Duodenal mucosa (tissue), 2 donors: ENCODE measurements around the gene MARCHF9.
"Not testable (repeated sequence)": the region's sequence is repeated elsewhere in the genome, so short reads cannot be mapped to it uniquely, and the experiment has no call there.

Experiments used
- H3K27ac ChIP-seq: one replicate; pipeline ENCODE4 v1.7.0; 2013; ENCODE audit warnings: low read depth, low read length
- H3K27me3 ChIP-seq, 2 donors: one replicate each; pipeline ENCODE4 v1.7.0; 2013; ENCODE audit warnings: low read length in 2 of 2, control low read depth in 1 of 2; ENCODE audit not compliant: insufficient read depth in 2 of 2, control insufficient read depth in 1 of 2
- H3K36me3 ChIP-seq, 2 donors: one replicate each; pipeline ENCODE4 v1.7.0; 2013; ENCODE audit warnings: low read length in 2 of 2, control low read depth in 1 of 2; ENCODE audit not compliant: insufficient read depth in 2 of 2, control insufficient read depth in 1 of 2
- H3K4me1 ChIP-seq, 2 donors: one replicate each; pipeline ENCODE4 v1.7.0; 2013; ENCODE audit warnings: low read length in 2 of 2, control low read depth in 1 of 2; ENCODE audit not compliant: insufficient read depth in 2 of 2, control insufficient read depth in 1 of 2
- H3K4me3 ChIP-seq, 2 donors: one replicate each; pipeline ENCODE4 v1.7.0; 2013; ENCODE audit warnings: low read length in 2 of 2, low read depth in 1 of 2
- H3K9ac ChIP-seq, 2 donors: one replicate each; pipeline ENCODE4 v1.7.0; 2013; ENCODE audit warnings: low read length in 2 of 2, low read depth in 1 of 2
- H3K9me3 ChIP-seq, 2 donors: one replicate each; pipeline ENCODE4 v1.7.0; 2013; ENCODE audit warnings: low read length in 2 of 2, control low read depth in 1 of 2; ENCODE audit not compliant: control insufficient read depth in 1 of 2

The MARCHF9 gene

GRCh38 chr12:57717846-57718640 lies 36.9 kb upstream of the MARCHF9 start:
- Histone ChIP-seq H3K27me3 (no peaks in the 10 kb centered on the region), H3K4me3 (no peak overlapping the region), H3K4me1 (no peaks in the 10 kb centered on the region), H3K27ac (no peak overlapping the region), H3K36me3 (peaks cover 51 to 73% of the 10 kb centered on the region in 2 donors), H3K9ac (no peak overlapping the region), H3K9me3 (no peaks in the 10 kb centered on the region)

DNA sequence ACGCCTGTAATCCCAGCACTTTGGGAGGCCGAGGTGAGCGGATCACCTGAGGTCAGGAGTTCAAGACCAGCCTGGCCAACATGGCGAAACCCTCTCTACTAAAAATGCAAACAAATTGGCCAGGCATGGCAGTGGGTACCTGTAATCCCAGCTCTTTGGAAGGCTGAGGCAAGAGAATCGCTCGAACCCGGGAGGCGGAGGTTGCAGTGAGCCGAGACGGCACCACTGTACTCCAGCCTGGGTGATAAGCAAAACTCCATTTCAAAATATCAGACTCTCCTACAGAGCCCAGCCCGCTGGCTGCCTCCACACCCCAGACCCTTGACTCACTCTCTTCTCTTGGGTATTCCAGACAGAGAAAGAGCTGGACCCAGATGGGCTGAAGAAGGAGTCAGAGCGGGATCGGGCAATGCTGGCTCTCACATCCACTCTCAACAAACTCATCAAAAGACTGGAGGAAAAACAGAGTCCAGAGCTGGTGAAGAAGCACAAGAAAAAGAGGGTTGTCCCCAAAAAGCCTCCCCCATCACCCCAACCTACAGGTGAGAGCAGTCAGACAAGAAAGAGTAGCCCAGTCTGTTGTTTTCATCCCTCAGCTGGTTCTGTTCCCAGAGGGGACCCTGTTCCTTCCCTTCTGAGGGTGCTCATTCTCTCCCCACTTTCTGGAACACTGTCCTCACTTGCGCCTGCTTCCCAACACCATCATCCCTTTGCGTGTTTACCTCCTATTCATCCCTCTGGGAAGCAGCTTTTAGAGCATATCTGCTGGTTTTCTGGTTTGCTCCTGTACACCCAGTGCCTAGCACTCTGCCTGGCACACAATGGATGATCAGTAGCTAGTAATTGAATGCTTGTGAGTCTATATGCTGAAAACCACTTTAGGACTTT lies 36.0 kb upstream of the MARCHF9 start:
- no peaks in the 10 kb centered on the region for H3K27me3 ChIP-seq
- H3K4me1 ChIP-seq: no peaks in the 10 kb centered on the region
- H3K9me3 ChIP-seq: no peaks in the 10 kb centered on the region
- no peak overlapping the region for H3K27ac ChIP-seq
- no peak overlapping the region for H3K4me3 ChIP-seq
- H3K9ac ChIP-seq: no peak overlapping the region
- H3K36me3 ChIP-seq: peaks cover 51 to 73% of the 10 kb centered on the region in 2 donors

GRCh38 chr12:57719777-57720605 lies 34.9 kb upstream of the MARCHF9 start:
- Histone ChIP-seq H3K4me3 (no peak overlapping the region), H3K4me1 (no peaks in the 10 kb centered on the region), H3K27me3 (no peaks in the 10 kb centered on the region), H3K9ac (no peak overlapping the region), H3K36me3 (peaks cover 51 to 66% of the 10 kb centered on the region in 2 donors), H3K9me3 (no peaks in the 10 kb centered on the region), H3K27ac (no peak overlapping the region)

DNA sequence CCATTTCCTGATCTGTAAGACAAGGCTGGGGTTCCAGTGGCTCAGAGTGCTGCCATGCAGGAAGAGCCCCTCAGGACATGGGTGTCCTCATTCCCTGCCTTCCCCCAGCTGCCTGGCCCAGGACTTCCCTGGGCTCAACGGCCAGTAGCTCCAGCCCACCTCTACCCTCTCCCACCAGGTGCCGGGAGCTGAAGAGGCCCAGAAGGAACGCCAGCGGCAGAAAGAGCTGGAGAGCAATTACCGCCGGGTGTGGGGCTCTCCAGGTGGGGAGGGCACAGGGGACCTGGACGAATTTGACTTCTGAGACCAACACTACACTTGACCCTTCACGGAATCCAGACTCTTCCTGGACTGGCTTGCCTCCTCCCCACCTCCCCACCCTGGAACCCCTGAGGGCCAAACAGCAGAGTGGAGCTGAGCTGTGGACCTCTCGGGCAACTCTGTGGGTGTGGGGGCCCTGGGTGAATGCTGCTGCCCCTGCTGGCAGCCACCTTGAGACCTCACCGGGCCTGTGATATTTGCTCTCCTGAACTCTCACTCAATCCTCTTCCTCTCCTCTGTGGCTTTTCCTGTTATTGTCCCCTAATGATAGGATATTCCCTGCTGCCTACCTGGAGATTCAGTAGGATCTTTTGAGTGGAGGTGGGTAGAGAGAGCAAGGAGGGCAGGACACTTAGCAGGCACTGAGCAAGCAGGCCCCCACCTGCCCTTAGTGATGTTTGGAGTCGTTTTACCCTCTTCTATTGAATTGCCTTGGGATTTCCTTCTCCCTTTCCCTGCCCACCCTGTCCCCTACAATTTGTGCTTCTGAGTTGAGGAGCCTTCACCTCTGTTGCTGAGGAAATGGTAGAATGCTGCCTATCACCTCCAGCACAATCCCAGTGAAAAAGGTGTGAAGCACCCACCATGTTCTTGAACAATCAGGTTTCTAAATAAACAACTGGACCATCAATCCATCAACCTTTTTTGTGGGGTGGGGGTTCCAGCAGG lies 34.0 kb upstream of the MARCHF9 start:
- H3K9ac ChIP-seq: no peak overlapping the region
- peaks cover 0 to 3% of the 10 kb centered on the region in 2 donors for H3K4me1 ChIP-seq
- H3K27ac ChIP-seq: no peak overlapping the region
- H3K36me3 ChIP-seq: peaks cover 45 to 59% of the 10 kb centered on the region in 2 donors
- H3K9me3 ChIP-seq: no peaks in the 10 kb centered on the region
- no peaks in the 10 kb centered on the region for H3K27me3 ChIP-seq
- H3K4me3 ChIP-seq: no peak overlapping the region

GRCh38 chr12:57721846-57722608 lies 32.9 kb upstream of the MARCHF9 start:
- H3K4me1 ChIP-seq: peaks cover 1 to 13% of the 10 kb centered on the region in 2 donors
- not testable (repeated sequence) for H3K9ac ChIP-seq, H3K27ac ChIP-seq, H3K9me3 ChIP-seq, H3K27me3 ChIP-seq, H3K4me3 ChIP-seq
- peaks cover 35 to 48% of the 10 kb centered on the region in 2 donors for H3K36me3 ChIP-seq

GRCh38 chr12:57722716-57723629 lies 31.9 kb upstream of the MARCHF9 start:
- H3K27me3 ChIP-seq: peaks cover 9 to 12% of the 10 kb centered on the region in 2 donors
- no peaks in the 10 kb centered on the region for H3K9me3 ChIP-seq
- H3K9ac ChIP-seq: no peak overlapping the region
- H3K4me1 ChIP-seq: peaks cover 5 to 16% of the 10 kb centered on the region in 2 donors
- peaks cover 29 to 40% of the 10 kb centered on the region in 2 donors for H3K36me3 ChIP-seq
- H3K4me3 ChIP-seq: no peak overlapping the region
- H3K27ac ChIP-seq: no peak overlapping the region

DNA sequence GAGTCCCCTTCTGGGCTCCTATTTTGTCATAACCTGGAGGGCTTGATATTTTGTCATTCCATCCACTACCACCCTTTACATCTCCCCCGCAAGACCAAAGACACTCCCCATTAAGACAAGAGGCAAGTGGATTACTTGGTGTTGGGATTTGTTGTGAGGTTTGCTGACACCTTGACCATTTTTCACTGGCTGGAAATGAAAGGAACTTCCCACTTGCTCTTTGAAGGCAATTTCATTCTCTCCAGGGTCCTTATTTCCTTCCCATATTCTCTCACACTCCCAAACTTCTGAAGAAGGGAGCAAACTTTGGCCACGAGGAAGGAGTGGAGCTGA lies 31.3 kb upstream of the MARCHF9 start:
- H3K9ac ChIP-seq: no peak overlapping the region
- H3K27ac ChIP-seq: no peak overlapping the region
- peaks cover 5 to 16% of the 10 kb centered on the region in 2 donors for H3K4me1 ChIP-seq
- H3K4me3 ChIP-seq: no peak overlapping the region
- no peaks in the 10 kb centered on the region for H3K9me3 ChIP-seq
- peaks cover 23 to 33% of the 10 kb centered on the region in 2 donors for H3K36me3 ChIP-seq
- H3K27me3 ChIP-seq: peaks cover 9 to 13% of the 10 kb centered on the region in 2 donors
